Stimulated activated CD4-positive, alpha-beta T cell treated with anti-CD3 and anti-CD28 coated beads, Interleukin-12 subunit alpha, Interleukin-12 subunit beta, amount 100 ng/mL, for 24 hours (primary cell): ENCODE results near the gene ANKRD63.

ENCODE experiments used
- DNase-seq, 2 experiments: peaks; one replicate each; pipeline ENCODE4 v3.0.0-alpha.2; 2020; ENCODE audit warnings: low read depth in 2 of 2

Gene ANKRD63

GRCh38 chr15:40295877-40296560 lies 13.2 kb upstream of the ANKRD63 start:
- no peak for DNase-seq

DNA sequence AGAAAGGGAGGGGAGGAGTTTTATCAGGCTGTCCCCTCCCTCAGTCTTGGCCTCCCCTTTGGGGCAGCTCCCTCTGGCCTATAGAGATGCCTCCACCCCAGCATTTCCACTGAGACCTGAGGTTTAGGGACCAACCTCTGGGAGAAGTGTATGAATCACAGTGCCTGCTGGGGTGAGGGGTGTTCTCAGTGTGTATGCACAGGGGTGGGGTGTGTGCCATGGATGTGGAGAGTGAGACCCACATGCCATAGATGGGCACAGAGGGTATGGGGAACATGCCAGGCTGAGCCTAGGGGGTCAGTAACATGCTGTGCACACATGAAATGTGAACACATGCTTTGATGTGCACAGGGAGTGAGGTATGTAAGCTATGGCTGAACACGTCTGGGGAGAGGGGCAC lies 12.4 kb upstream of the ANKRD63 start:
- DNase-seq = no peak

GRCh38 chr15:40293905-40294895 lies 11.3 kb upstream of the ANKRD63 start:
- no peak for DNase-seq

DNA sequence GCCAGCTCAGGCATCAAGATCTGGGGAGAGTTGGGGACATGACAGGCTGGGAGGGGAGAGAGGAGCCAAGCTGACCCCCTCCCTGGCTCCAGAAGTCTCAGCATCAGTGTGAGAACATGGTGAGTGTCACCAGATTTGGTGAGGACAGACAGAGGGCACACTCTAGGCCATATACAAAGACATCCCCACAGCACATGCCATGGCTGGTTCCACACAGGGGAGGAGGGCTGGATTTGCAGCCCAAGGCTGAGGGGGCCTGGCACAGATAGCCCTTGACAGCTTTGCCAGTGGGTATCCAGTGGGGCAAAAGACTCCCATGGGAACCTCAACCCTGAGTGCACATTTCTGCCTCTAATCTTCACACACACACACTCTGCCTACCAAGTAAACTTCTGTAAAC lies 10.1 kb upstream of the ANKRD63 start:
- no peak for DNase-seq

DNA sequence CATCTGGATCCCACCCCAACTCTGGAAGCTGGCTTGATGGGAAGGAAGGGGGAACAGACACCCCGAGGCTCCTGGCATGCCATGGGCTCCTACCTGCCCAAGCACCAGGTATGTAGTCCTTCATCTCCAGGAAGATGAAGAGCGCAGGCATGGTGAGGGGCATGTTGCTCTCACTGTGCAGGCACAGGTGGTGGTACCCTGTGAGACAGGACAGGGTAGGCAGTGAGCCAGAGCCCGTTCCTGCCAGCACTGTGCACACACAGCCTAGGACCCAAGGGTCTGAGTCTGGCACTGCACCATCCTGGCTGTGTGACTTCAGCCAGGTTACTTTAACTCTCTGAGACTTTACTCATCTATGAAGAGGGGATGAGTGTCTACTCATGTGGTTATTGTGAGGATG lies 9.4 kb upstream of the ANKRD63 start:
- no peak for DNase-seq

GRCh38 chr15:40290918-40291574 lies 8.2 kb upstream of the ANKRD63 start:
- no peak for DNase-seq

- no peak for DNase-seq
Measured at GRCh38 chr15:40290545-40290917, 7.7 kb upstream of the ANKRD63 start.

- no peak for DNase-seq
Measured at GRCh38 chr15:40289140-40289775, 6.4 kb upstream of the ANKRD63 start.

DNA sequence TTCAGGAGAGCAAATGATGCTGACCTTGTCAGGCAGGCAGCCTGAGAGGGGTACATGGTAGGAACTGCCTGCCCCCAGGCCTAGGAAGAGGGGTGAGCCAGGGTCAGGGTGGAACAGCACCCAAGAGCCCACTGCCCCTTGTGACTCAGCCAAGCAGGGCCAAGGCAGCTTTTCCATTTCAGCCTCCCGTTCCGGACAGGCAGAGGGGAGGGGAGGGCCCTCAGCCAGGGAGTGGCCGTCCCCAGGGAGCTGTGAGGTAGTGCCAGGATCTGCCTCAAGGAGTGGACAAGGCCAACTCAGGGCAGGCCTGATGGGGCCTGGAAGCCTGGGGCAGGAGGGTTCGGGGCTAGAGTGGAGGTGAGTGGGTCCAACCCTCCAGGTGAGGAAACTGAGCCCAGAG lies 5.1 kb upstream of the ANKRD63 start:
- no peak for DNase-seq

DNA sequence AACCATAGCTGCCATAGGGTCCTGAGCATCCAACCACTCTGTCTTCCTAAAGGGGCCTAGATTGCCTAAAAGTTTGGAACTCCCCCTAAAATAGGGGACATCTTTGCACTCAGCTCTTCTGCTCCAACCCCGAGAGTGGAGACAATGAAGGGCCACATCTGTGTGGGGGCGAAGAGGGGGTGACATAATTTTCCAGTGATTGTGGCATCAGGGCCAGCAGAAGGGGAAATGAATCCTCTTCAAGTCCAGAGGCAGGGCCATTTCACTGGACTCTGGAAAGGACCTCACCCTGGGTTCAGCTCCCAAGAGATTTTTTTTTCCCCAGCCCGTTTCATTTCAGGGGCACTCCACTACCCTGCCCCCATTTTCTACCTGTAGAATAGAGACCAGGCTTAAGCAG lies 4.6 kb upstream of the ANKRD63 start:
- no peak for DNase-seq

DNA sequence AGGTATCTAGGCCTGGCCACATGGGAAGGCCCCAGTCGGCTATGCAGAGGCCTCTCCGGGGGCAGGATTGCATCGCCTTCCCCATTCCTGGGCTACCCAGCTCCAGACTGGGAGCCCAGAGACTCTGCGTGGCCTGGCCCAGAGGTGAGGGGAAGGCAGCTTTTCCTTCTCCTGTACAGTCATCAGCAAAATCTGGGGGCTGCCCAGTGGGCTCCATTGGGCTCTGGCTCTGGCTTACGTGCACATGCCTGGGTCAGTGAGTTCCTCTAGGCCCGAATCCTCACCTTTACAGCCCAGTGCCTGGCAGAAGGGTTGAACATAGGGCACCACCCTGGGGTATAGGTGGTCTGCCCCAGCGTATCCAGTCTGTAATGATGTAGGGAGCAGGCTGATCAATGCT lies 3.9 kb upstream of the ANKRD63 start:
- DNase-seq = no peak

DNA sequence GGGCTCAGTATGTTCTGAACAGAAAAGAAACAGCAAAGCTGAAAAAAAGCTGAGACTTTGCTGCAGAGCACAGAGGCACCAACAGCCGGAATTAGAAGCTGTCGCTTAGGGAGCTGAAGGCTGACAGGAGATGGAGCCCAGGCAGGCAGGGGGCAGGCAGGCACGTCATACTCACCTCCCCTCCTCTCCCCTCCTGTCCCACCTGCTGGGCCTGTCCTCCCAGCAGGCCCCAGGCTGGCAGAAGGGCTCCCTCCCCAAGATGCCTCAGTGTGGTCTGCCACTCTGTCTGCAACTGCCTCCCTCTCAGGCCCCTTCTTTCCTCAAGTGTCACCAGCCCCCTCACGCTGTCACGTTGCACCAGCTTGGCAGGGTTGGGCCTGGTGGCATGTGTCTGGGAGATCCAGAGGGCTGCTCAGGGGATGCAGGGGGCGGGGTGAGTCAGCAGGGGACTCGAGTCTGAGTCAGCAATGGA lies 3.2 kb upstream of the ANKRD63 start:
- no peak for DNase-seq

GRCh38 chr15:40285554-40286011 lies 2.7 kb upstream of the ANKRD63 start:
- no peak for DNase-seq

- DNase-seq = no peak
Measured at GRCh38 chr15:40285151-40285550, 2.3 kb upstream of the ANKRD63 start.

DNA sequence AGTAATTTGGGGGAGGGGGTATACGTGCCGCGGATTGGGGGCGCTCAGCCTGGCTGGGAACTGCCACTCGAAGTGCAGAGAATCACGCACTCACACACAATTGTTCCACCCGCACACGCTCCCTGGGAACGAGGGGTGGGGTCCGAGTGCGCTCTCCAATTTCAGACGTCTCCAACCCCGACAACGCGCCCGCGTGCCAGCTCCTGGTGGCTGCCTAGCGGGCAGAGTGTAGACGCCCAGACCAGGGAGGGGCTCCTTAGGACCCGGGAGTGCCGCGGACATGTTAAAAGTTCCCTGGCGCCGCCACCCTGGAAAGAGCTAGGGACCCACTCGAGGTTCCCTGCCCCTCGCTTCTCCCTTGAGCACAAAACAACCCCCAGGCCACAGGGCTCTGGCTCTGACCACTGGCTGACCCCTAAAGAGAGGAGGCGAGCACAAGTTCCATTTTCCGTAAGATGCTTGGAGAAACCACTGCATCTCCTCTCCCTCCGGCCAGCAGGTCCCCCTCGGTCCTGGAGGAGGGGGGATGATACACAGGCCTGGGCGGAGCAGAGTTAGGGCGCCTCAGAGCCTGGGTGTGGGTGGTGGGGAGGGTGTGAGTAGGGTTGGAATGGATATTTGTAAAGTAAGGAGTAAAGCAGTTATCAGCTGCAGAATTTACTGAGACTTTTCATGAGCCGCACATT lies 894 bp upstream of the ANKRD63 start:
- DNase-seq = no peak

DNA sequence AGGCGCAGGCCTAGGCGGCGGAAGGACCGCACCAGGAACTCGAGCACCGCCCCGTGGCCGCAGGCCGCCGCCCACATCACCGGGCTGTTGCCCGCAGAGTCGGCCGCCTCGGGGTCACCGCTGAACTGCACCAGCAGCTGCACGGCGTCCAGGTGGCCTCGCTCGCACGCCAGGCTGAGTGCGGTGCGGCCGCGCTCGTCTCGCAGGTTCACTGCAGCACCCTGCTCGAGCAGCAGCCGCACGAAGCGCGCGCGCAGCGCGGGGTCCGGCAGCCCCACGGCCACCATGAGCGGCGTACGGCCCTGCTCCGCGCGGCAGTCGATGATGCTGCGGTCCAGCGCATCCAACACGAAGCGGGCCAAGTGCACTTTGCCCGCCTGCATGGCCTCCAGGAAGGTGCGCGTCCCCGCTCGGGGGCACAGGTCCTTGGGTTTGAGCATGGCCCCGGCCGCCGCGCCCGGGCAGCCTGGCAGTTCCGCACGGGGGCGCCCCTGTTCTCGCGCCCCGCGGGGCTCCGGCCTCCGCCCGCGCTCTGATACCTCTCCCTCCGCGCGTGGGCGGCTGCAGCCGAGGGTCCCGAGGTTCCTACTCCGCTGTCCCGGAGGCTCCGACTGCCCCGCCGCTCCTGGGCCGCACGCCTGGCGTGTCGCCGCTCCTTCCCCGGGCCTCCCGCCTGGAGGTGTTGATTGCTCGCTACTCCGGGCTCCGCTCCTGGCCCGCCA lies 556 bp downstream of the ANKRD63 start:
- peak; percentile 5 to 24 for DNase-seq

DNA sequence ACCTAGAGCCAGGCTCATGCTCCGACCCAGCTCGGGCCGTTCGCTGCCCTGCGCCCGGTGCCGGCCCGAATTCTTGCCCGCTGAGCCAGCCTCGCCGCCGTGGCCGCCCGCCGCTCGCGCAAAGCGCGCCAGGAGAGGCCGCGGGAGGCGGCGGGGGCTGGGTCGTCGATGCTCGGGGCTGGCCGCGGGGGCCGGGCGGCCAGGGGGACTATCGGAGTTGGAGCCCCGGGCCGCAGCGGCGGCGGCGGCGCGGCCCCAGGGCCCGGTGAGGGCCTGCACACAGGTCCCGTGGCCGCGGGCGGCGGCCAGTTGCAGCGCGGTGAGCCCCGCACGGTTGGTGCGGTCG lies 1.1 kb downstream of the ANKRD63 start:
- no peak for DNase-seq

GRCh38 chr15:40281057-40281800 lies 1.6 kb downstream of the ANKRD63 start:
- no peak for DNase-seq

- DNase-seq = no peak
Measured at GRCh38 chr15:40280260-40281056, 2.4 kb downstream of the ANKRD63 start.
